AG09309 (cell line): ENCODE data around the gene CHIC2.
A peak's percentile ranks its signal among the peaks of the same experiment; 100 is the strongest.

Source experiments
- DNase-seq: peaks from one replicate; pipeline ENCODE4 v3.0.0-alpha.2; 2010; ENCODE audit warnings: low read depth
- H3K4me3 ChIP-seq: 2 replicates; pipeline ENCODE4 v1.5.1; 2011; ENCODE audit warnings: mild to moderate bottlenecking, low read depth, low read length, moderate library complexity; ENCODE audit not compliant: control insufficient read depth
- CTCF ChIP-seq: IDR thresholded peaks from 2 replicates; pipeline ENCODE4 v1.5.1; 2011; ENCODE audit warnings: mild to moderate bottlenecking, low read depth, low read length, inconsistent platforms; ENCODE audit not compliant: insufficient read depth, control insufficient read depth; ENCODE audit errors: missing control alignments

The CHIC2 gene

GRCh38 chr4:54066088-54066415 is 1.6 kb upstream of the CHIC2 start:
- TF ChIP-seq CTCF: no peak
- no peak for DNase-seq
- no peak overlapping the region for H3K4me3 ChIP-seq

- no peak for DNase-seq
These were observed 1.1 kb upstream of the CHIC2 start for GRCh38 chr4:54065282-54066087.

GRCh38 chr4:54063737-54064316 is 578 bp downstream of the CHIC2 start:
- TF ChIP-seq CTCF: no peak
- DNase-seq: no peak
- H3K4me3 ChIP-seq: peak overlapping the region; percentile 93

More at GRCh38 chr4:54065282-54066087, 1.1 kb upstream of the CHIC2 start:
- no peak for TF ChIP-seq CTCF
- no peak overlapping the region for H3K4me3 ChIP-seq

- no peak for TF ChIP-seq CTCF
- no peak for DNase-seq
- H3K4me3 ChIP-seq: peak overlapping the region; percentile 93
These were observed 1.2 kb downstream of the CHIC2 start for GRCh38 chr4:54063229-54063628.

GRCh38 chr4:54062392-54062791 is 2.0 kb downstream of the CHIC2 start:
- DNase-seq: no peak
- no peak for TF ChIP-seq CTCF
- peak overlapping the region; percentile 93 for H3K4me3 ChIP-seq

GRCh38 chr4:54061873-54062272 is 2.5 kb downstream of the CHIC2 start:
- no peak for TF ChIP-seq CTCF
- peak overlapping the region; percentile 93 for H3K4me3 ChIP-seq
- DNase-seq: no peak

- TF ChIP-seq CTCF: no peak
- DNase-seq: no peak
- H3K4me3 ChIP-seq: no peak overlapping the region
These were observed 3.3 kb downstream of the CHIC2 start for GRCh38 chr4:54061067-54061466.
